Uterus (tissue), 2 donors: ENCODE measurements around the gene IP6K1.

Experiments
- CTCF ChIP-seq, 4 experiments: fragments of 200-600 bp in 2 of 4; fragments of 450-650 bp in 2 of 4; sonication (generic) in 2 of 4; IDR thresholded peaks; one replicate each; pipeline ENCODE4 v1.5.1; 2016 to 2019; ENCODE audit warnings: antibody characterized with exemption in 4 of 4, mild to moderate bottlenecking in 2 of 4, moderate library complexity in 1 of 4
- POLR2A ChIP-seq, 2 donors: fragments of 450-650 bp; IDR thresholded peaks; one replicate each; pipeline ENCODE4 v1.6.1; 2016; ENCODE audit warnings: antibody characterized with exemption in 2 of 2, mild to moderate bottlenecking in 1 of 2, moderate library complexity in 1 of 2

- TF ChIP-seq CTCF (IDR thresholded peaks at IDR 0.05) (no peak), POLR2A (IDR thresholded peaks at IDR 0.05) (no peak)
These were observed 73.6 kb downstream of the IP6K1 start for GRCh38 chr3:49712631-49713317.
